RWPE1 (cell line): ENCODE data around the gene CENPO.

Source experiments
- CTCF ChIA-PET: fragments of 350-600 bp; sonication (Branson Sonifier 250); formaldehyde crosslinking; extraction: SDS; loops from one replicate; lab custom pipeline; 2021; lab: Yijun Ruan, JAX
- POLR2A ChIA-PET: fragments of 400-600 bp; formaldehyde crosslinking; extraction: SDS; loops from one replicate; lab custom pipeline; 2020; ENCODE audit warnings: antibody characterized with exemption; ENCODE audit not compliant: low non-redundant PET; lab: Yijun Ruan, JAX
- DNase-seq: peaks from one replicate; pipeline ENCODE4 v3.0.0; 2012; ENCODE audit warnings: low spot score
- H3K27ac ChIP-seq: fragments of 450-650 bp; 2 replicates; pipeline ENCODE4 v1.5.1; 2017
- CTCF ChIP-seq: fragments of 450-650 bp; conservative IDR thresholded peaks from 2 replicates; pipeline ENCODE4 v1.5.1; 2017; ENCODE audit warnings: low read depth, mild to moderate bottlenecking

Gene CENPO

GRCh38 chr2:24792874-24793760 is at the start of gene CENPO, which contains the start of gene PTRHD1:
Gene CENPO (plus strand): TSS chr2:24793425. CDS start chr2:24793920, 495 bp downstream.
Gene PTRHD1 (minus strand): TSS chr2:24793391. CDS start chr2:24793377, 14 bp downstream.
- peak; percentile 96 for DNase-seq
- ChIA-PET POLR2A (interaction anchor here (0.6 kb wide), 1 partner anchor 279 kb away, joined by 9 read pairs; no protein-coding TSS in a partner anchor), CTCF (interaction anchor here (0.5 to 1.6 kb wide), 13 partner anchors 13 to 847 kb away, joined by 3 to 13 read pairs (median 4); no protein-coding TSS in a partner anchor)
- H3K27ac ChIP-seq: peak within 1 kb of the TSS; percentile 94
- TF ChIP-seq CTCF: peak; percentile 74

- TF ChIP-seq CTCF: no peak
- ChIA-PET CTCF (interaction anchor here (0.6 kb wide), 1 partner anchor 242 kb away, joined by 4 read pairs; no protein-coding TSS in a partner anchor), POLR2A (no interaction called here)
- no peak for DNase-seq
- no peak overlapping the region for H3K27ac ChIP-seq
These were observed 49.3 kb upstream of the CENPO start for GRCh38 chr2:24743924-24744323.

GRCh38 chr2:24744356-24744755 is 48.9 kb upstream of the CENPO start:
- CTCF ChIA-PET: no interaction called here

GRCh38 chr2:24745825-24746224 is 47.4 kb upstream of the CENPO start:
- TF ChIP-seq CTCF: no peak
- POLR2A ChIA-PET: no interaction called here
- no peak overlapping the region for H3K27ac ChIP-seq
- DNase-seq: no peak
- CTCF ChIA-PET: no interaction called here

More at GRCh38 chr2:24744356-24744755, 48.9 kb upstream of the CENPO start:
- H3K27ac ChIP-seq: no peak overlapping the region
- DNase-seq: no peak
- POLR2A ChIA-PET: no interaction called here
- no peak for TF ChIP-seq CTCF

- ChIA-PET CTCF (no interaction called here), POLR2A (no interaction called here)
- TF ChIP-seq CTCF: no peak
- H3K27ac ChIP-seq: no peak overlapping the region
- no peak for DNase-seq
These were observed 45.9 kb upstream of the CENPO start for GRCh38 chr2:24747299-24747698.

- POLR2A ChIA-PET: interaction anchor here (0.7 kb wide), 1 partner anchor 18 kb away, joined by 3 read pairs; no protein-coding TSS in a partner anchor
- TF ChIP-seq CTCF: no peak
- H3K27ac ChIP-seq: no peak overlapping the region
- DNase-seq: no peak
- CTCF ChIA-PET: interaction anchor here (0.6 kb wide), 1 partner anchor 145 kb away, joined by 3 read pairs; no protein-coding TSS in a partner anchor
These were observed 44.0 kb upstream of the CENPO start for GRCh38 chr2:24749069-24749691.
